ENCODE measurements around the gene ABHD10. TPM values are rescaled to one million over a fixed set of nuclear protein-coding genes. Genes with fewer than 3 reads are reported as not detected.

The ABHD10 gene
- total RNA-seq, 1 experiment from 2014 or later, result 57.6 TPM

DNA sequence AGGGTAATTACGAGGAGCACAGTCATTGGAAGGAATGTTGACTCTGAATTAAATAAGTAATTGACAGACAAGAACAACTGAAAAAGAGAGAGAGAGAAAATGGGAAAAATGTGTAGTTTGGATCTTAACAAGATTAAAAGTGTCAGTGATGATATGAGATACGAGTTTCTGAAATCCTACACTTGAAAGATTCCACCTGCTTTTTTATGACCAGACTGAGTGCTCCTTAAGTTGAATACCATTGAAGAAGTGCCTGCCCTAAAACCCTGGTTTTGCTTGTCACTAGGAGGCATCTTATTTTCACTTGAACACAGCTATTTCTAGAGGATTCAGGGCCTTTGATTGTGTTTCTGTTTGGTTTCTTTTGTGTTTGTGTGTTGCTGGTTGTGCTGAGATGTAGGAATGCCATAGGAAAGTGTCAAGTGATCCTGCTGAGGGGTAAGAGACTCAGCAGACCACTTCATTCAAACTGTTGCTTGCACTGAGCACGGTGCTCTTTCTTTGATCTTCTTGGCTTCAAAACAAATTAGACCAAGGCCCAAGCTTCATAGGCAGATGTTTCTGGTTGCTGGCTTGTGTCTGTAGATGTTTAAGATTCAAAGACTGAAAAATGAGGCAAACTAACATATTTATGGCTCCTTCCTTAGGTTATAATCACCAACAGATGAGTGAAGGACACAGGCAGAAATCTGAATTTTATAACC, 17.2 kb upstream of the ABHD10 start:
- H3K9me3 ChIP-seq (ENCODE audit: insufficient read depth, low read depth), result no peaks in the 10 kb centered on the region
- intact Hi-C loops (cut with micrococcal nuclease; ENCODE audit: unreplicated experiment), result no loop called here
- ChIA-PET CTCF (no interaction called here), POLR2A (ENCODE audit: unreplicated experiment) (interaction anchor here (0.6 kb wide), 2 partner anchors 97 to 221 kb away, joined by 6 to 9 read pairs; no protein-coding TSS in a partner anchor)
- H4K20me1 ChIP-seq (ENCODE audit: insufficient read depth), result no peaks in the 10 kb centered on the region
- H3K4me1 ChIP-seq (replicated peaks; ENCODE audit: insufficient read depth), result peaks cover 21% of the 10 kb centered on the region
- H3K4me2 ChIP-seq, result no peak overlapping the region
- no TSS peak for BruUV-seq (replicated peaks)
- DNase-seq, result no peak
- H3K9me2 ChIP-seq (ENCODE audit: insufficient read depth), result 0 out of 2 replicates have a peak, but pooled peaks cover 3% of the 10 kb centered on the region
- no peaks in the 10 kb centered on the region for H3K27me3 ChIP-seq (ENCODE audit: insufficient read depth, low read depth)
- H3K36me3 ChIP-seq (ENCODE audit: low read depth), result peaks cover 63% of the 10 kb centered on the region
- TF ChIP-seq, protein P1, sequence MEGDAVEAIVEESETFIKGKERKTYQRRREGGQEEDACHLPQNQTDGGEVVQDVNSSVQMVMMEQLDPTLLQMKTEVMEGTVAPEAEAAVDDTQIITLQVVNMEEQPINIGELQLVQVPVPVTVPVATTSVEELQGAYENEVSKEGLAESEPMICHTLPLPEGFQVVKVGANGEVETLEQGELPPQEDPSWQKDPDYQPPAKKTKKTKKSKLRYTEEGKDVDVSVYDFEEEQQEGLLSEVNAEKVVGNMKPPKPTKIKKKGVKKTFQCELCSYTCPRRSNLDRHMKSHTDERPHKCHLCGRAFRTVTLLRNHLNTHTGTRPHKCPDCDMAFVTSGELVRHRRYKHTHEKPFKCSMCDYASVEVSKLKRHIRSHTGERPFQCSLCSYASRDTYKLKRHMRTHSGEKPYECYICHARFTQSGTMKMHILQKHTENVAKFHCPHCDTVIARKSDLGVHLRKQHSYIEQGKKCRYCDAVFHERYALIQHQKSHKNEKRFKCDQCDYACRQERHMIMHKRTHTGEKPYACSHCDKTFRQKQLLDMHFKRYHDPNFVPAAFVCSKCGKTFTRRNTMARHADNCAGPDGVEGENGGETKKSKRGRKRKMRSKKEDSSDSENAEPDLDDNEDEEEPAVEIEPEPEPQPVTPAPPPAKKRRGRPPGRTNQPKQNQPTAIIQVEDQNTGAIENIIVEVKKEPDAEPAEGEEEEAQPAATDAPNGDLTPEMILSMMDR (conservative IDR thresholded peaks at IDR 0.05), result no peak
- no peak for TF ChIP-seq EZH2 (IDR thresholded peaks at IDR 0.05; ENCODE audit: low read depth)
- H3K27ac ChIP-seq, result peak overlapping the region; percentile 77
- peaks cover 40% of the 10 kb centered on the region for H3F3A ChIP-seq (ENCODE audit: insufficient read depth, low read depth)
- no peak overlapping the region for H3K4me3 ChIP-seq
- no peak overlapping the region for H2AFZ ChIP-seq
- H3K79me2 ChIP-seq (ENCODE audit: low read depth), result peaks cover 7% of the 10 kb centered on the region; the same call in 1 of the 2 replicates

DNA sequence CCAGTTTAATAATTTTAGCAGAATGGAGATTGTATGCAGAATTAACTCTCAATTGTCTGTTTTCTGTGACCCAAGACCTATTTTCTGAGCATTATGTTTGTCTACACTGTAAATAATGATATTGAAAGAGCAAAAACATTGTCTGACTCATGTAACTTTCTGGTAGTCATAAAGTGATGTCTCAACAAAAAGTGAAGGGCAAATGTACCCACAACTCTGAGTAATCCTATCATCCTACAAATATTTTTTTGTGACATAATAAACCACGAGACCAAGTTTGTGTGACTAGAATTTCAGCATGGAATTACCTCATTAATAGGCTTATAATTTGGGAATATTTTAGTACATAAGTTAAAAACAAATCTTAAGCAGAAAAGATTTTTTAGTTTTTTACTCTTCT, 15.4 kb upstream of the ABHD10 start:
- H3K9me3 ChIP-seq (ENCODE audit: insufficient read depth, low read depth), result no peaks in the 10 kb centered on the region
- H3K4me3 ChIP-seq, result no peak overlapping the region
- no peak overlapping the region for H2AFZ ChIP-seq
- H3K4me2 ChIP-seq, result peak overlapping the region; percentile 10; the same call in 1 of the 2 replicates
- H3K36me3 ChIP-seq (ENCODE audit: low read depth), result peaks cover 56% of the 10 kb centered on the region
- peaks cover 53% of the 10 kb centered on the region for H3F3A ChIP-seq (ENCODE audit: insufficient read depth, low read depth)
- POLR2A ChIA-PET (ENCODE audit: unreplicated experiment), result interaction anchor here (0.6 kb wide), 2 partner anchors 19 to 299 kb away, joined by 3 to 4 read pairs; no protein-coding TSS in a partner anchor
- CTCF ChIA-PET, result interaction anchor here (0.7 kb wide), 1 partner anchor 71 kb away, joined by 9 read pairs; no protein-coding TSS in a partner anchor
- H3K27ac ChIP-seq, result peak overlapping the region; percentile 77
- BruUV-seq (replicated peaks), result no TSS peak
- no peaks in the 10 kb centered on the region for H4K20me1 ChIP-seq (ENCODE audit: insufficient read depth)
- peaks cover 31% of the 10 kb centered on the region for H3K4me1 ChIP-seq (replicated peaks; ENCODE audit: insufficient read depth)
- no peaks in the 10 kb centered on the region for H3K27me3 ChIP-seq (ENCODE audit: insufficient read depth, low read depth)
- H3K9me2 ChIP-seq (ENCODE audit: insufficient read depth), result 0 out of 2 replicates have a peak, but pooled peaks cover 3% of the 10 kb centered on the region
- H3K79me2 ChIP-seq (ENCODE audit: low read depth), result peaks cover 7% of the 10 kb centered on the region; the same call in 1 of the 2 replicates
- peak in 1 of 2 experiments; percentile 86 for DNase-seq
- no peak for TF ChIP-seq EZH2 (IDR thresholded peaks at IDR 0.05; ENCODE audit: low read depth)
- TF ChIP-seq, protein P1 (conservative IDR thresholded peaks at IDR 0.05), result no peak
- intact Hi-C loops (cut with micrococcal nuclease; ENCODE audit: unreplicated experiment), result no loop called here

DNA sequence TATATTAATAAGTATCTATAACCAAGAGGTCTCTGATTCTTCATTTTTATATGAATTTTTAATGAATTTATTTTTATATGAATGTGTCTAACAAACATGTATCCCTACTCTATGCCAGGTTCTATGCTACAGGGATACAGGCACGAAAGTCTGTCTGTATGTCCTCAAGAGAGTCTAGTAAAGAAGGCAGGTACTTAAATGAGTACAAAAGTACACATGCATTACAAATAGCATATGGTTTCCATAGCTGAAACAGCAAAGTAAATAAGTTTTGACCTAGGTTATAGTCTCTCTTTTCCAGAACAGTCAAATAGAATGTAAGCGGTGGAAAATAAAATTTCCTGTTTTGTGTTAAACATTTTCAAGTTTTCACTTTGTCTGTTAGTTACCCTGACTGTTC, 13.3 kb upstream of the ABHD10 start:
- Histone ChIP-seq H4K20me1 (ENCODE audit: insufficient read depth) (no peaks in the 10 kb centered on the region), H3K9me3 (ENCODE audit: insufficient read depth, low read depth) (no peaks in the 10 kb centered on the region), H3K27ac (peak overlapping the region; percentile 54; the same call in 1 of the 2 replicates), H3K4me3 (no peak overlapping the region), H3K27me3 (ENCODE audit: insufficient read depth, low read depth) (no peaks in the 10 kb centered on the region), H3F3A (ENCODE audit: insufficient read depth, low read depth) (peaks cover 50% of the 10 kb centered on the region), H3K79me2 (ENCODE audit: low read depth) (peaks cover 7% of the 10 kb centered on the region; the same call in 1 of the 2 replicates), H3K9me2 (ENCODE audit: insufficient read depth) (no peaks in the 10 kb centered on the region), H3K36me3 (ENCODE audit: low read depth) (peaks cover 61% of the 10 kb centered on the region), H2AFZ (no peak overlapping the region), H3K4me2 (no peak overlapping the region), H3K4me1 (replicated peaks; ENCODE audit: insufficient read depth) (peaks cover 31% of the 10 kb centered on the region)
- intact Hi-C loops (cut with micrococcal nuclease; ENCODE audit: unreplicated experiment), result no loop called here
- CTCF ChIA-PET, result interaction anchor here (0.8 to 4.5 kb wide), 2 partner anchors 248 to 387 kb away, joined by 3 to 37 read pairs; no protein-coding TSS in a partner anchor
- POLR2A ChIA-PET (ENCODE audit: unreplicated experiment), result no interaction called here
- TF ChIP-seq, protein P1 (conservative IDR thresholded peaks at IDR 0.05), result no peak
- no peak for DNase-seq
- BruUV-seq (replicated peaks), result no TSS peak
